GM12892 (cell line): ENCODE measurements around the gene TP73.

Experiments
- POLR2A ChIP-seq: IDR thresholded peaks from 2 replicates; pipeline ENCODE4 v1.6.1; 2011; ENCODE audit warnings: low read depth, low read length, control low read depth
- TAF1 ChIP-seq: IDR thresholded peaks from 2 replicates; pipeline ENCODE4 v1.6.1; 2011; ENCODE audit warnings: low read depth, mild to moderate bottlenecking, control low read depth, low read length, borderline replicate concordance

DNA sequence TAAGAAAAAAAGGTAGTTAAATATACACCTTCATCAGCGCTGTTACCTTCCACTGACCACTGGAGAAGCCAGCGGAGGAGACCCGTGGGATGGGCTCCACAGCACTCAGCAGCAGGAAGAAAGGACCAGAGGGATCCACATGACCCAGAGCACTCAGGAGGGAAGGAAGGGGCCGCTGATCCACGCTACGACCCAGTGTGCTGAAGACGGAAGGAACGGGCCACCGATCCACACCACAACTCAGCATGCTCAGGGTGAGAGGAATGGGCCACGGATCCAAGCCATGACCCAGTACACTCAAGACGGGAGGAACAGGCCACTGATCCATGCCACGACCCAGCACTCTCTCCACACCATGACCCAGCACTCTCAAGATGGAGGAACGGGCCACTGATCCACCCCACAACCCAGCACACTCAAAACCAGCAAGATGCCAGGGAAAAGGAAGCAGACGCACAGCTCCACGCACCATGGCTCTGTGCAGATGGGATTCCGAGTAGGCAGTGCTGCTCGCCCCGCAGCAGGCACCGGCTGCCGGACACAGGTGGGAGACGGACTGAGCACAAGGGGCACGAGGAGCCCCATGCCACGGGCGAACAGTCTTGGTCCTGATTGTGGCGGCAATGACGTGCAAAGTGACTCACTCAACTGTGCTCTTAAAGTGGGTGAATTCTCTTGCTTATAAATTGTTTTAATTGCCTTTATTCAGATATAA, 11.1 kb upstream of the TP73 start:
- no peak for TF ChIP-seq POLR2A
- no peak for TF ChIP-seq TAF1
